ENCODE measurements around the gene FPR2.
A peak's percentile ranks its signal among the peaks of the same experiment; 100 is the strongest.

DNA sequence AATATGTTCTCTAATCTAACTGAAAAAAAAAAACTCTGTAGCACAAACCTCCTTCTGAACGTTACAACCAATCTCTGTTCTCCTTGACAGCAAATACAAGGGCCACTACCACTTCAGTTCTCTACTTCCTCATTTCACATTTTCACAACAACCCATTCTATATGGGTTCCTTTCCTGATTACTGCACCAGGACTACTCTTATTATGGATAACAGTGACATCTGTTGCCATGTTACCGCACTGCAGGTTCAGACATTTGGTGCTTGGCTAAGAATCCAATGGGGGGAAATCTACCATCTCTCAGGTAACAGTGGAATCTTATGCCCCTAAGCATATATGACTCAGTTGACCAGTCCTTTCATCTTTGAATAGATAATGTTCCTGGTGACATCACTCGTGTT is 22.4 kb downstream of the FPR2 start:
- TF ChIP-seq, protein P1, sequence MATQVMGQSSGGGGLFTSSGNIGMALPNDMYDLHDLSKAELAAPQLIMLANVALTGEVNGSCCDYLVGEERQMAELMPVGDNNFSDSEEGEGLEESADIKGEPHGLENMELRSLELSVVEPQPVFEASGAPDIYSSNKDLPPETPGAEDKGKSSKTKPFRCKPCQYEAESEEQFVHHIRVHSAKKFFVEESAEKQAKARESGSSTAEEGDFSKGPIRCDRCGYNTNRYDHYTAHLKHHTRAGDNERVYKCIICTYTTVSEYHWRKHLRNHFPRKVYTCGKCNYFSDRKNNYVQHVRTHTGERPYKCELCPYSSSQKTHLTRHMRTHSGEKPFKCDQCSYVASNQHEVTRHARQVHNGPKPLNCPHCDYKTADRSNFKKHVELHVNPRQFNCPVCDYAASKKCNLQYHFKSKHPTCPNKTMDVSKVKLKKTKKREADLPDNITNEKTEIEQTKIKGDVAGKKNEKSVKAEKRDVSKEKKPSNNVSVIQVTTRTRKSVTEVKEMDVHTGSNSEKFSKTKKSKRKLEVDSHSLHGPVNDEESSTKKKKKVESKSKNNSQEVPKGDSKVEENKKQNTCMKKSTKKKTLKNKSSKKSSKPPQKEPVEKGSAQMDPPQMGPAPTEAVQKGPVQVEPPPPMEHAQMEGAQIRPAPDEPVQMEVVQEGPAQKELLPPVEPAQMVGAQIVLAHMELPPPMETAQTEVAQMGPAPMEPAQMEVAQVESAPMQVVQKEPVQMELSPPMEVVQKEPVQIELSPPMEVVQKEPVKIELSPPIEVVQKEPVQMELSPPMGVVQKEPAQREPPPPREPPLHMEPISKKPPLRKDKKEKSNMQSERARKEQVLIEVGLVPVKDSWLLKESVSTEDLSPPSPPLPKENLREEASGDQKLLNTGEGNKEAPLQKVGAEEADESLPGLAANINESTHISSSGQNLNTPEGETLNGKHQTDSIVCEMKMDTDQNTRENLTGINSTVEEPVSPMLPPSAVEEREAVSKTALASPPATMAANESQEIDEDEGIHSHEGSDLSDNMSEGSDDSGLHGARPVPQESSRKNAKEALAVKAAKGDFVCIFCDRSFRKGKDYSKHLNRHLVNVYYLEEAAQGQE (IDR thresholded peaks at IDR 0.05; ENCODE audit: unreplicated experiment): no peak
- TF ChIP-seq, protein P2, sequence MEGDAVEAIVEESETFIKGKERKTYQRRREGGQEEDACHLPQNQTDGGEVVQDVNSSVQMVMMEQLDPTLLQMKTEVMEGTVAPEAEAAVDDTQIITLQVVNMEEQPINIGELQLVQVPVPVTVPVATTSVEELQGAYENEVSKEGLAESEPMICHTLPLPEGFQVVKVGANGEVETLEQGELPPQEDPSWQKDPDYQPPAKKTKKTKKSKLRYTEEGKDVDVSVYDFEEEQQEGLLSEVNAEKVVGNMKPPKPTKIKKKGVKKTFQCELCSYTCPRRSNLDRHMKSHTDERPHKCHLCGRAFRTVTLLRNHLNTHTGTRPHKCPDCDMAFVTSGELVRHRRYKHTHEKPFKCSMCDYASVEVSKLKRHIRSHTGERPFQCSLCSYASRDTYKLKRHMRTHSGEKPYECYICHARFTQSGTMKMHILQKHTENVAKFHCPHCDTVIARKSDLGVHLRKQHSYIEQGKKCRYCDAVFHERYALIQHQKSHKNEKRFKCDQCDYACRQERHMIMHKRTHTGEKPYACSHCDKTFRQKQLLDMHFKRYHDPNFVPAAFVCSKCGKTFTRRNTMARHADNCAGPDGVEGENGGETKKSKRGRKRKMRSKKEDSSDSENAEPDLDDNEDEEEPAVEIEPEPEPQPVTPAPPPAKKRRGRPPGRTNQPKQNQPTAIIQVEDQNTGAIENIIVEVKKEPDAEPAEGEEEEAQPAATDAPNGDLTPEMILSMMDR (conservative IDR thresholded peaks at IDR 0.05; ENCODE audit: low read depth in 2 of 2): peak; percentile 60 to 68
- TF ChIP-seq JUNB (IDR thresholded peaks at IDR 0.05; ENCODE audit: unreplicated experiment) (no peak), EZH2 (IDR thresholded peaks at IDR 0.05; ENCODE audit: low read depth, unreplicated experiment) (no peak), EZH2phosphoT487 (IDR thresholded peaks at IDR 0.05; ENCODE audit: unreplicated experiment) (no peak), POLR2AphosphoS5 (IDR thresholded peaks at IDR 0.05; ENCODE audit: low read depth) (no peak), CREB1 (CRISPR knock-in tag; IDR thresholded peaks at IDR 0.05; ENCODE audit: low read depth) (no peak), ZNF114 (CRISPR knock-in tag; IDR thresholded peaks at IDR 0.05) (no peak), STAT1 (IDR thresholded peaks at IDR 0.05; ENCODE audit: unreplicated experiment) (no peak), ZNF331 (CRISPR knock-in tag; IDR thresholded peaks at IDR 0.05; ENCODE audit: low read depth) (no peak), NANOG (IDR thresholded peaks at IDR 0.05; ENCODE audit: borderline replicate concordance) (no peak)
- TF ChIP-seq, protein P3, sequence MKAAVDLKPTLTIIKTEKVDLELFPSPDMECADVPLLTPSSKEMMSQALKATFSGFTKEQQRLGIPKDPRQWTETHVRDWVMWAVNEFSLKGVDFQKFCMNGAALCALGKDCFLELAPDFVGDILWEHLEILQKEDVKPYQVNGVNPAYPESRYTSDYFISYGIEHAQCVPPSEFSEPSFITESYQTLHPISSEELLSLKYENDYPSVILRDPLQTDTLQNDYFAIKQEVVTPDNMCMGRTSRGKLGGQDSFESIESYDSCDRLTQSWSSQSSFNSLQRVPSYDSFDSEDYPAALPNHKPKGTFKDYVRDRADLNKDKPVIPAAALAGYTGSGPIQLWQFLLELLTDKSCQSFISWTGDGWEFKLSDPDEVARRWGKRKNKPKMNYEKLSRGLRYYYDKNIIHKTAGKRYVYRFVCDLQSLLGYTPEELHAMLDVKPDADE (IDR thresholded peaks at IDR 0.05): no peak
